GM12875 (cell line): ENCODE data around the gene TGFBR3.

Experiments used
- H3K4me3 ChIP-seq: one replicate; pipeline ENCODE4 v1.5.1; 2011; ENCODE audit warnings: low read depth, low read length, control low read depth
- TF ChIP-seq, protein P1 (sequence below): IDR thresholded peaks from 2 replicates; pipeline ENCODE4 v1.5.1; 2011; ENCODE audit warnings: low read depth, mild to moderate bottlenecking, control low read depth, inconsistent platforms, low read length, moderate library complexity, borderline replicate concordance; ENCODE audit not compliant: insufficient read depth

TGFBR3 gene

DNA sequence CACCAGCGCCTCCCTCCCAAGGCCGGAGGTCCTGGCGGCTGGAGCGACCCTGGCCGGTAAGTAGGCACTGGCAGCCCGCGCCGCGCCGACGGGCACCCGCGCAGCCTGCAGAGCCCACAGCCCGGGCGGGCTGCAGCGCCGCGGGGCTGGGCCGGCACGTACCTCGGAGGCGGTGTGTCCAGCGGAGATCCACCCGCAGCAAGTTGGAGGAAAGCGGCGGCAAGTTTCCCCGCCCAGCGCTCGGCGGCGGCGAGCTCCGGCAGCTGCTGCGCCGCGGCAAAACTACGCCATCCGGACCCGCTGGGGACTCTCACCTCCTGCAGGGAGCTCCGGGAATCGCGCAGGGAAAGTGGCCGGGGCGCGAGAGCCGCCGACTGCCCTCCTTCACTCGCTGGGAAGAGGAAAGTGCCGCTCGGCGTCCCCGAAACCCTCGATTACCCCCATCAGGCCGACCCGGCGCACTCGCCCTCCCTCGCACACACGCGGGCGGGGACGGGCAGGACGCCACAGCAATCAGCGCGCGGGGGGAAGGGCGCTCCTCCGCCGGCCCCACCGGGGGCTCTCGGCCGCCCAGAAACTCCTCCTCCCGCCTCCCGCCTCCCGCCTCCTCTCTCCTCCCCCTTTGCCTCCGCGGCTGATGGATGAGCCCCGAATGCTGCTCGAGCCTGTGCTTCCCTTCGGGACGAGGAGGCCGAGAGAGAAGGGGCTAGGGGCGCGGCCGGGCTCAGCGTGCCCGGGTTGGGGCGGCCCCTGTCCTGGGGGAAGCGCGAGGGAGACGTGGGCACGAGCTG lies at the start of gene TGFBR3:
Gene TGFBR3, minus strand, starts transcription at position 436 of the 791 bp plus-strand sequence. CDS start 24,620 bp downstream, outside the sequence.
- TF ChIP-seq, protein P1, sequence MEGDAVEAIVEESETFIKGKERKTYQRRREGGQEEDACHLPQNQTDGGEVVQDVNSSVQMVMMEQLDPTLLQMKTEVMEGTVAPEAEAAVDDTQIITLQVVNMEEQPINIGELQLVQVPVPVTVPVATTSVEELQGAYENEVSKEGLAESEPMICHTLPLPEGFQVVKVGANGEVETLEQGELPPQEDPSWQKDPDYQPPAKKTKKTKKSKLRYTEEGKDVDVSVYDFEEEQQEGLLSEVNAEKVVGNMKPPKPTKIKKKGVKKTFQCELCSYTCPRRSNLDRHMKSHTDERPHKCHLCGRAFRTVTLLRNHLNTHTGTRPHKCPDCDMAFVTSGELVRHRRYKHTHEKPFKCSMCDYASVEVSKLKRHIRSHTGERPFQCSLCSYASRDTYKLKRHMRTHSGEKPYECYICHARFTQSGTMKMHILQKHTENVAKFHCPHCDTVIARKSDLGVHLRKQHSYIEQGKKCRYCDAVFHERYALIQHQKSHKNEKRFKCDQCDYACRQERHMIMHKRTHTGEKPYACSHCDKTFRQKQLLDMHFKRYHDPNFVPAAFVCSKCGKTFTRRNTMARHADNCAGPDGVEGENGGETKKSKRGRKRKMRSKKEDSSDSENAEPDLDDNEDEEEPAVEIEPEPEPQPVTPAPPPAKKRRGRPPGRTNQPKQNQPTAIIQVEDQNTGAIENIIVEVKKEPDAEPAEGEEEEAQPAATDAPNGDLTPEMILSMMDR, result peak; percentile 55
- H3K4me3 ChIP-seq, result peak within 1 kb of the TSS; percentile 98

DNA sequence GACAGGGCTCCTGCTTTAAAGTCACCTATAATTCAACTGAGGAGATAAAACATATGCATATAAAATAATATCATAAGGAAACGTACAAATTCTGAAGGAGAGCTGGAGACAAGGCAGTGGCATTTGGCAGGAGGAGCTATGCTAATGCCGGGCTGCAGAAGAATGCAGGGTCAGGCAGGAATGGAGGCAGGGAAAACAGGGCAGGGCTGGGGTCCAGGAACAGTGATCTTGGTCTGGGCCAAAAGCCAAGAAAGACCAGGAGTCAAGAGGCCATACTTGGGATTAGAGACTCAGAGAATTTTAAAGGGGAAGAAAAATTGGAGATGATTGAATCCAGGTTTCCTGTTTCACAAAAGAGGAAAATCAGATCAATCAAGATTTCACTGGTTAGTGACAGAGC lies 43.3 kb upstream of the TGFBR3 start:
- TF ChIP-seq, protein P1, result no peak
- no peak overlapping the region for H3K4me3 ChIP-seq

DNA sequence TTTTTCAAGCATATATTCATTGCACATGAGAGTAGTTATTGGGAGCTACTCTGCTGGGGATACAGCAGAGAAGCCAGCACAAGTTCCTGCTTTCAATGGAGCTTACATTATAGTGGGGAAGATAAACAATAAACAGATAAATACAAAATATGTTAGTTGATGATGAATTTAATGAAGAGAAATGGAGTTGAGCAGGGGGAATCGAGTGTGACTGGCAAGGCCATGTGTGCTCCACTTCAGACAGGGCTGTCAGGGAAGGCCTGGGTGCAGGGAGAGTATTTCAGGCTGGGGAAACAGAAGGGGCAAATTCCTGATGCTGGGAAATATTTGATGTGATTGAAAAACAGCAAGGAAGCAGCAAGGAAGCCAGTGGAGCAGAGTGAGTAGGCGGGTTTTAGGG lies 42.1 kb upstream of the TGFBR3 start:
- TF ChIP-seq, protein P1, result no peak
- no peak overlapping the region for H3K4me3 ChIP-seq

DNA sequence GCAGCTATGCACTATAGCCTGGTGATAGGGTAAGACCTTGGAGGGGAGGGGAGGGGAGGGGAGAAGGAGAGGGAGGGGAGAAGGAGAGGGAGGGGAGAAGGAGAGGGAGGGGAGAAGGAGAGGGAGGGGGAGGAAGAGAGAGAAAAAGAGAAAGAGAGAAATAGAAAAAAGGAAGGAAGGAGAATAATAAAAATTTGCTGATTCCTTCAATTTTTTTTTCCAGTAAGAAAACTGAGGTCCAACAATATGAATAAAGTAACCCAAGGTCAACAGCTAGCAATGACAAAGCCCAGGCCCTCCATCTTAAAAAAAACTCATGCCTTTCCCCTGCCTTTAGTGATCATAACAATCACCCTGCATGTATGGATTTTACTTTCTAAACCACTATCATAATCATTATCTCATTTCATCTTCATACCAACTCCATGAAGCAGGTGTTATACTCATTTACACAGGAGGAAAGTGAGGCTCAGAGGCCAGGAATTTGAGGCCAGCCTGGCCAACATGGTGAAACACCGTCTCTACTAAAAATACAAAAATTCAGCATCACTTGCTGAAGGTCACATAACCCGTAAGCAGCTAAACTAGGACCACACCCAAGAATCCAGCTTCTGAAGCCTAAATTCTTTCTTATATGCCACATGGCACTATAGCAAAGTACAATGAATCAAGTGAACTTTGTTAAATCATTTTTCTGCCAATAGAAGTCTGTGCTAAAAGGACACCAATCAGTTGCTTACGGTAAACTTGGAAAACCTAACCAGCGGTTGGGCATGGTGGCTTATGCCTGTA lies 39.9 kb upstream of the TGFBR3 start:
- H3K4me3 ChIP-seq, result no peak overlapping the region
- TF ChIP-seq, protein P1, result no peak

DNA sequence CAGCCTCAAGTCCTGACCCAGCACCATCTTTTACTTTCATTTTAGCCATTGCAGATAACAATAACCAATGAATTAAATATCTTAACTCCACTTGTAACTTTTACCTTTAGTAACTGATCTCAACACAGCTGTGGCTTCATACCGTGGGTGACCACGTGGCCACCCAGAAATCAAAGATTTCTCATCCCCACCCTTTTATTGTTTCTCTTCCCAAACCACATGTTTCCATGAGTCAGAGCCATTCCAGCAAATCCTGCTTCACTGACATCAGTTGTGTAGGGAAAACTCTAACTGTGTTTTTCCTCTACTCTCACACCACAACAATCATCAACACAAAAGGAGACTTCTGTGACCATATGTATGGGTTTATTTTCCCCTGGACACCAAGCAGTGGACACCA lies 38.2 kb upstream of the TGFBR3 start:
- TF ChIP-seq, protein P1, result no peak
- H3K4me3 ChIP-seq, result no peak overlapping the region

DNA sequence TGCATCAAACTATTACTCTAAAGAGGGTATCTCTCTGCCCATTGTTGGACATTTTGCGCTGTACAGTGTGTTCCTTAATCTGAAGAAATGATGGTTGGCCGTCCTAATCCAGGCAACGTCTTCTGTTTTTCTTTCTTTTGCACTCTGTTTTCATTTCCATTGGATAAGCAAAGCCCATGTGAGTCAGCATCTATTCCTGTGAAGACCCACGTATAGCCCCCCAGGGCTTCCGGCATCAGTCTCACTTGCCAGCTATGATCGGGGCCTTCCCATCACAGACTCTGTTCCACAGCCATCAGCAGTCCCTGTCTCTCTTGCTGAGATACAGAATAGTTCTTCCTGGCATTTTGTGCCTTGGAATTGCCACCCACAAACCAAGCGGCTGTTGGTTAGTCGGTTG lies 34.0 kb upstream of the TGFBR3 start:
- TF ChIP-seq, protein P1, result no peak
- H3K4me3 ChIP-seq, result no peak overlapping the region
